Activated CD4-positive, alpha-beta T cell treated with anti-CD3 and anti-CD28 coated beads, Interleukin-2, amount 50 U/mL, for 24 hours (primary cell): Measurements from ENCODE around the gene C10orf71.

ENCODE experiments used
- DNase-seq, 2 donors: peaks; one replicate each; pipeline ENCODE4 v3.0.0-alpha.2; 2020; ENCODE audit warnings: low read depth in 1 of 2, low spot score in 1 of 2

C10orf71 gene

DNA sequence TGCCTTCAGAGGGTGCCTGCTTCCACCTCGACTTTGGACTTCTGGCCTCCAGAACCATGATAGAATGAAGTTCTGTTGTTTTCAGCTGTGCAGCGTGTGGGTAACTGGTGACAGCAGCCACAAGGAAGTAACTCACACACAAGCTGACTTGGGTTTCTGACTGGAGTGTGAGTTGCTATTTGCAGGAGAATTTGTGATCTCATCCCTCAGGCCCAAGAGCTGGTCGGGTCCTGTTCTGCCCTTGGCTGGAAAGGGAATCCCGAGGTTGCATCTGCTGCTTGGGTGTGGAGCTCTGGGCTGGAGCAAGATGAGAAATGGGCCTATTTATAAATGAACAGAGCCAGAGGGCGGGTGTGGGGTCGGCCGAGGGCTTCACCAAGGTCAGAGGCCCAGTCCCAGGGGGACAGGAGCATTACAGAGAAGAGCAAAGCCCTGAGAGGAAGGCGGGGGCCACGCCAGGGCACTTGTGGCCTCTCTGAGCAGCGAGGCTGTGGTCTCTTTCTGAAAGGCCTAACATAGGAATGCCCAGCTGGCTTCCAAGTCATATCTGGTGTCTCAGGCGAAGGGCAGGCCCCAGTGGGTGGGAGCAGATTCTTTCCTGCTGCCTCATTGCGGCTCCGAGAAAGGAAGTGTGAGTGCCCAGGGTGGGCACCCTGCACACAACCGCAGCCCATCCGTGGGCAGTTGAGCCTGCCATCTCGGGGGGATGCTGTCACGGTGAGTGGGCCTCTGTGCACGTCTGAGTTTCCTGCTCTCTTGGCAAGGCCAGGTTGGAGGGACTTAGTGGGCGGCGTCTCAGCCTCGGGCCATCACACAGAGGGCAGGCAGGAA lies 26.5 kb upstream of the C10orf71 start:
- no peak for DNase-seq

DNA sequence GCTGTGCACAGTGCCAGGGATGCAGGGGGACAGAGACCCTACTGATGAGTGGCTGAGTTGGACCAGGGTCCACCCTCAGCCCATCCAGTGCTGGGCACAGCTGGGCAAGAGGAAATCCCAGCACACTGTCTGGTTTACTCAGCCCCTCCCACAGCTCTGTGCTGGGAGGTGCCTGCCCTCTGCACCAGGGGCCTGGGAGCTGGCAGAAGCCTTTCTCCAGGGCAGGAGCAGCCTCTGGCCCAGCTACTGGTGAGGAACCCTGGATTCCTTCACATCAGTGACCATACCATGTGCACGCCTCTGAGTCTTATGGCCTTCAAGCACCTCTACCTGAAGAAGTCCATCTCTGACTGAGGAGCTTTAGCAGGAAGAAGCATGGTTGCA lies 25.9 kb upstream of the C10orf71 start:
- DNase-seq, result no peak

DNA sequence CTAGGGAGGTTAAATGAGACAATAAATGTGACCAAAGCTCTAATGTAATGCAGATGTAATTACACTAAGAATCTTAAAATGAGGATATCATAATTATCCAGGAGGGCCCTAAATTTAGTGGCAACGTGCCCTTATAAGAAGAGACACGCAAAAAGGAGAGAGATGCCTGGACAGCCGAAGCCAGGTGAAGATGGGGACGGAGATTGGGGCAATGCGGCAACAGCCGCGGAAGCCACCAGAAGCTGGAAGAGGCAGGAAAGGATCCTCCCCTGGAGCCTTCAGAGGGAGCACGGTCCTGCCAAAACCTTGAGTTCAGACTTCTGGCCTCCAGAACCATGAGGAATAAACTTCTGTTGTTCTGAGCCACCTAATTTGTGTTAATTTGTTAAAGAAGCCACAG lies 25.3 kb upstream of the C10orf71 start:
- DNase-seq, result no peak

DNA sequence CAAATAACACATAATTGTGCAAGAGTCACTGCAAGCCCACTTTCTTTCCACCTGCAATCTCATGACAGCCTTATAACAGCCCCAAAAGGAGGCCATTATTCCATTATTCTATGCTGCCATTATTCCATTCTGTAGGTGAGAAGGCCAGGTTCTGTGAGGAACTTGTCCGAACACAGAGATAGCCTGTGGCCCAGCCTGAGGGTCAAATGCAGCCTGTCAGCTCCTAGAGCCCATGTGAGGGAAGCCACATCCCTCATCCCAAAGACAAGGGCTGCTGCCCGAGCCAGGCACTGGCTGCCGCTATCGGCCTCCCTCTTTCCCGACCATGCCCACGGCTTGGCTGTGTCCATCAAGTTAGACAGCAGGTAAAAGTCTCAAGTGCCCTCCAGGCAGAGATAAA lies 24.1 kb upstream of the C10orf71 start:
- no peak for DNase-seq

DNA sequence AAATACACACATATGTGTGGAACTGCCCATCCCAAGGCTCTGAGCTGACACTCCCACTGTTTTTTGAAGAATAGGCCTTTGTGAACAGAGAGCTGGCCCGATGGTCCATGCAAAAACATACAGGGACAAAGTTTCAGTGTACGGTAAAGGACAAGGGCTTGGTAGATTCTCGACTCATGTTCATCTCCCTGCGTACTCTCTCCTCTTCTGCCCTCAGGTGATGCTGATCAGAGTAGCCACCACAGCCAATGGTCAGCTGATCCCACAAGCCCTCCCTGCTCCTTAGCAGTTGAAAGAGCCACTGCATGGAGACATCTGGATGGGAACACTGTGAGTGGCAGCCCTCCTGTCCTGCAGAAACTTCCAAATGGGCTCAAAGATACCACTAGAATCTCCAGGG lies 23.1 kb upstream of the C10orf71 start:
- DNase-seq, result no peak

DNA sequence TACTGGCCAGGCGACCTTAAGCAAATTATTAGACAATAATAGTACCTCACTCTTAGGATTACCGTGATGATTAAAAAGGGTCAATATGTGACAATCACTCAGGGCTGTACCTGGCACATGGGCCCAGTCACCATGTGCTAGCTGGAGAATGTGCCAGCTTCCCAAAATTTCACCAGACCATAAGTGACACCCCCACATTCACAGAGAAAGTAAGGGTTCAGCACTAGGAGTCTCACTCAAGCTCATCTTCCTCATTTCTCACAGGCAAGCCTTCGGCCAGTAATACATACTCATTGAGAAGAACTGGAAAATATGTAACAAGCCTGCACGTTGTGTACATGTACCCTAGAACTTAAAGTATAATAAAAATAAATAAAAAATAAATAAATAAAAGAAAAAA lies 22.4 kb upstream of the C10orf71 start:
- DNase-seq, result no peak

DNA sequence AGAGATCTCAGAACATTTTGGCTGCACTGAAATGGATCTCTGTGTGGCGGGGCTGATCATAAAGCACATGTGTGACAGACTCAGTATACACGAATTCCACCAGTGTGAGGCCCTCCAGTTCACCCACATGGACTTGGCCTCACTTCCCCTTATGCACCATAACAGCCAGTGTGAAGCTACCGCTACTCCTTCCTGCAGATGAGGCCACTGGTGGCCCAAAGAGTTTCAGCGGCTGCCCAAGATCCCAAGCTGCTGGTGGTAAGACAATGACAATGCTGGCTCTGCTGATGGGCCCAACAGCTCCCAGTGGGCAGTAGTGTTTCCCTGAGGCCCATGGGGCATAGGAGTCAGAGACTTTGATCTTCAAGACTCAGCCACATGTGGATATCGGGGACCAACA lies 21.0 kb upstream of the C10orf71 start:
- no peak for DNase-seq

DNA sequence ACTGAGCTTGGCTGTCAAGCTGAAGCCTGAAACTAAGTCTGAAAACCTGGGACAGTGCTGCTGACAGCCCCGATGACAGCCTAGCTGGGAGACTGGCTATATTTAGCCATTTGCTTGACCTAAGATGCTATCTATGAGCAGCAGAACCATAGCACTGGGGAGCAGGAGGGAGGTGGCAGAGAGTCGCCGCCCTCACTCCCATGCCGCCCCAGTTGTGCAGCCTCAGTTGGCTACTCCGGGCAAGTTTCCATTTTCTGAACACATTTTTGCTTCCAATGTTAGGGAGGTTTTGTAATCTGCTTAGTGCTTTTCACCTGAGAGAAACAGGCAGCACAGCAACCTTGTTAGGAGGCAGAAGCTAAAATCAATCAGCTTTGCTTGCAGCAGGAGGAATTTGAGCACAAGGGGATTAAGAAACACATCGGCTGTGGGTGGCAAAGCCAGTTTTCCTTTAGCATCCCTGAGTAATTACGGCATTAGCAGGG lies 20.4 kb upstream of the C10orf71 start:
- DNase-seq, result no peak

DNA sequence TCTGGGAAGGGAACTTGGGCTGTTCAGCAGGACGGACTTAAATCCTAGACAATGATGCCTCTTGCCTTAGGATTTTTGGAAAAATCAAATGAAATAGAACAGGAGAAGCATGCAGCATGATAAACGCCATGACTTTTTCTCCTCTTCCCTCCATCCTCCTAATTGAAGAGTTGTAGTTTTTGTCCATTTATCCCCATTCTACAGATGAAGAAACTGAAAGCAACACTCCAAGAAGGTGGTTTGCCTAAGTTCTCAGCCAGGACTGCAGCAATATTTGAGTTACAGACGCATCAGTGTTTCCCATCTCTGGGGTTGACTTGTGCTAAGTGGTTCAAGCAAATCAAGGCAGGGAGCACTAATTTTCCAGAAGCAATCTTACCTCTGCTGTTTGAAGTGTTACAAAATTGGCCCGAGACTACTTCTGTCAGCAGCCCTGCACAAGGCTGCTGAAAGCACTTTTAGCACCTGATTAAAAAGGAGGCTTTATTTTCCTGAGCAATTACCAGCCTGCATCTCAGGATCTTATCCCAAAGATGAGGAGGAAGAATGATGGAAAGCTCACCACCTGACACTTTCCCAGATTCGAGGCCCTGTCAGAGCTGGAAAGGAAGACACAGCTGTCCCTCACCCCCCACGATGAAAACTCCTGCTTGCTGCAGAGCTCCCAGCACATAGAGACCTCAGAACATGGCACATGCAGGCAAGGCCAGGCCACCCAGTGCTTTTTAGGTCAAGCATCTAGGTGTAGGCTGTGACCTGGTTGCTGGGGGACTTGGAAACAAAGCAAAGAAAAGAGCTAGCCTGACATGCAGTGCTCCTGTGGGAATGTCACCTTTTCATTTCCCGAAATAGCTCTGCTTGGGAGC lies 19.7 kb upstream of the C10orf71 start:
- DNase-seq, result no peak

DNA sequence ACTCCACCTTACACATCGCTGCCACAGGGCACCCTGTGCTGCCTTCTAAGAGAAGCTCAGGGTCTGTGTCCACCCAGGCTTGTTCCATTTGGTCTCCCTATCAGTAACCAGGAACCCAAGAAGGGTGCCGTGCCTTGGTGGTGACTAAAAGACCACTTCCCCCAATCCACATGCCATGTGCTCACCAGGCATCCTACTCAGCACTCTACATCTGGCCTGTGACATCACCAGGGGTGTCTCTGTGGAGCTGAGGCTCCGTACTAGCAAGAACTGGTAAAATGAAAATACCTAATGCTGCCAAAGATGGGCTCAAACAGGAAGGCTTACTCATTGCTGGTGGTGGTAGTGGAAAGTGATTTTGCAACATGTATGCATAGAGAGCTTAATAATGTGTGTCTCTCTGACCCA lies 19.0 kb upstream of the C10orf71 start:
- no peak for DNase-seq

DNA sequence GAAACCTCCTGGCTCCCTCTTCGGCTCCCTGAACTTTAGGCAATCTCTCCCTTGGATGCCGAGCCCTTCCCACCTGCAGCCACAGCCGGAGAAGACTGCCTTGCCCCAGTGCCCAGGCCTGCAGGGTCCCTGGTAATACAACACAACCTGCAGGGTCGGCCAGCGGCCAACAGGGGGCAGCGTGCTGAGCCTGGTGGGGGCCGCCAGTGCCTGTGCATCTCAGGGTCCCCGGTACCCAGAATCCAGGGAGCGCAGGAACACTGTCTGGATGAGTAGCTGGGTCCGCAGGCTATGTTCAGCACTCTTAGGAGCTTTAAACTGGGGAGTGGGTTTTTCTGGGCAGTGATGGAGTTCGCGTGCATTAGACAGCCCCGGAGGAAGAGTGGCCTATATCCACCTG lies 17.5 kb upstream of the C10orf71 start:
- DNase-seq, result no peak

DNA sequence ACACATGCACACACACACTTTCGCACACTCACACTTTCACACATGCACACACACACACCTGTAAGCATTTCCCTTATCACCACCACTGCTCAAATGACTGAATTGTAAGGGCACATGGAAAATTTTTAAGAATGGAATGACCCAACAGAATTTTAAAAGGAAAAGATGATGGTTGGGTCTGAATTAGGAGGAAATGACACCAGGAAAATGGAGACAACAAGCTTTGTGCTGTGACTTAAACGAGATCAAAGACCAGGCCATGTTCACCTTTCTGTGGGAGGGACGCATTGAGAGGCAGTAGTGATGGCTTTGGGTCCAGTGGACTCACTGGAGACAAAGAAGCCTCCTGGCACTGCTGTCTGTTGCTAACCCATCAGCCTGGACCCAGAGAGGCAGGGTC lies 16.7 kb upstream of the C10orf71 start:
- DNase-seq, result no peak

DNA sequence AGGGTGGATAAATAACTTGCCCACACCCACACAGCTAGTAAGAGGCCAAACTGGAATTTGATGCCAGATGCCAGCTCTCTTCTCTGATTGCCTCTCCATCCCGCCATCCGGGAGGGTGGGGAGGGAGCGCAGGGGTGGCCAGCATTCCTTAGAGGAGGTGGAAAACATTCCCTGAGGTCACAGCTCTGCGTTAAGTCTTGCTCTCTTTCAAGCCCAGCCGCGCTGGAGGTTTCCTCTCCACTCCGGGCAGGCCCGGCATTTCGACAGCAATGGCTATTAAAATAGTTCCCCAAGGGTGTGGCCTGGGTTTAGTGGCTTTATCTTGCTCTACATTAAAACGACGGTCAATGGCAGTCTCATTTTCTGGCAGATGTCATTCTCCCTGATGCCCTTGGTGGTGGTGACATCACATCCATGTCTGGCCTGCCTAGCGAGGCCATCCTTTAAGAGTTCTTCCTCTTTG lies 16.1 kb upstream of the C10orf71 start:
- no peak for DNase-seq

DNA sequence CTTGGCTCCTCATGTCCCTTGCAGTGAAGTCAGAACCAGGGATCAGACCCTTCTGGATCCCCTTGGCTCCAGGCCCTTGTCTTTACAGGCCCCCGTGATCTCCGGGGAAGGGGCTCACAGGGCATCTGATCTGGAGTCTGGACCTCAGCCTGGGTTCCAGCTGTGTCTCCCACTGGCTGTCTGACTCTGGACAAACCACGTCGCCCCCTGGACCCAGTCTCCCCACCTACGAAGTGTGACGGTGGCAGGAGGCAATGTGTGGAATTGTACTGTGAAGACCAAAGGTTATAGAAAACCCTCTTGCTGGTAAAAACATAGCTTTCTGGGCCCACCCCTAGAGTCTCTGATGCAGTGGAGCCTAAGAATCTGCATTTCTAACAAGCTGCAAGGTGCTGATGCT lies 15.5 kb upstream of the C10orf71 start:
- no peak for DNase-seq

DNA sequence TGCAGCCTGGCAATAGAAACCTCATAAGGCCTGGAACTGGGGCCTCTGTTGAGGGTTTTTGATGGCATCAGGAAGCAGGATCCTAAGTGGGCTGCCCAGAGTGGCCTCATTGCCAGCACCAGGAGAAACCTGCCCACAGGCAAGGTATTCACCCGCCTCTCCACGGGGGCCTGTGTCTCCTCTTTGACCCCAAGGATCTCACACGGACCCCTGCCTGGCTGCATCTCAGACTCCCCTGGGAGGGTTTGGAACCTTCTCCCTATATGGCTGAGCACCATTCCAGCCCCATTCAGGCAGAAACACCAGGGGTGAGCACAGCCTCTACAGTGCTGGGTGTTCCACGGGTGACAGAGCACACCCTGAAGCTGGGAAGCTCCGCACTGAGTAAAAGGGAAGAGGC lies 14.6 kb upstream of the C10orf71 start:
- DNase-seq, result no peak

DNA sequence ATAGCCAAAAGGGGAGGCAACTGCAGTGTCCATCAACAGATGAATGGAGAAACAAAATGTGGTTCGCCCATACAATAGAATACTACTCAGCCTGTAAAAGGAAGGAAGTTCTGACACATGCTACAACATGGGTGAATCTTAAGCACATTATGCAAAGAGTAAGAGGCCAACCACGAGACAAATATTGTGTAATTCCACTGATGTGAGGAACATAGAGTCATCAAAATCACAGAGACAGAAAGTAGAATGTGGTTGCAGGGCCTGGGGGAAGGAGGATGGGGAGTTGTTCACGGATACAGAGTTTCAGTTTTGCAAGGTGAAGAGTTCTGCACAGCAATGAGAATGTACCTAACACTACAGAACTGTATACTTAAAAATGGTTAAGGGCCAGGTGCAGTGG lies 13.7 kb upstream of the C10orf71 start:
- no peak for DNase-seq

DNA sequence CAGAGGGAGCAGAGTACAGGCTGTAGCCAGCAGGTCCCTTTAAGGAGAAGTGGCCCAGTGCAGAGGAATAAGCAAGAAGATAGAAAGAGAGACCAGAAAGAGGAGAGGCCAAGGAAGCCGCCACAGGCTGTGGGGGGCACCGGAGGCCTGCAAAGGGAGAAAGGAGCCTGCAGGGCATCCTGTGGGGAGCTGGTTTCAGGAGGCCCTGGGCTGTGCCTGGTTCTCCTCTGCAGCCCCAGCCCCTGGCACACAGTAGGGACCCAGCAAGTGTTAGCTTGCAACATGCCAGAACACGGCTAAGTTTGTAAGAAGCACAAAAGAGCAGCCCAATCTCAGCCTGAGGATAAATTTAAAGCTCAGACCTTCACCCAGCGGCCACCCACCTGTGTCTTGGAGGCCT lies 12.3 kb upstream of the C10orf71 start:
- no peak for DNase-seq

DNA sequence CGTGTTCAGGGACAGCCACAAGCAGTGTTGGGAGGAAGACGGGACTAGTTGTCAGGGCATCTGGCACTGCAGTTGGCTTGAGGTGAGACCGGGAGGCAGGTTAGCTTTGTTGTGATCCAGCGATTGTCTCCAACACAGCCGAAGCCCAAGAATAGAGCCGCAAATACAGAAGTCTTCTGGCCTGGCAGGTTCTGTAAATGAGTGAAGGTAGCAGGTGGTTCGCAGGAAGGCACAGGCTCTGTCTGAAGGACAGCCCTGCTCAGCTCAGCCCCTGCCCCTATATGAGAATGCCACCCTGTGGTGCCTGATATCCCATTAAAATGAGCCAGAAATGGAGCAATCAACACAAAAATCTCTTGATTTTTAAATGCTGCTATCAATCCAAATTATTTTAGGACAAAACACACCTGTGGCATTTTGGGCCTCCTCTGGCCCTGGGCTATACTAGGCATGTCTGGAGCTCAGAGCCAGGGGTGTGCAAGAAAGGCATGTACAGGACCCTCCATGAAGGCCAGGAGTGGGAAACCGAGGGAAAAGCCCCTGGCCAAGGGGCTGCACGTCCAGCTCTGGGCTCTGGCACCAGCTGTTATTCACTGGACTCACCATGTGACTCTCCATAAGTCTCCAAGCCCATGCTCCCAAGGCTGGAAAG lies 11.2 kb upstream of the C10orf71 start:
- no peak for DNase-seq

DNA sequence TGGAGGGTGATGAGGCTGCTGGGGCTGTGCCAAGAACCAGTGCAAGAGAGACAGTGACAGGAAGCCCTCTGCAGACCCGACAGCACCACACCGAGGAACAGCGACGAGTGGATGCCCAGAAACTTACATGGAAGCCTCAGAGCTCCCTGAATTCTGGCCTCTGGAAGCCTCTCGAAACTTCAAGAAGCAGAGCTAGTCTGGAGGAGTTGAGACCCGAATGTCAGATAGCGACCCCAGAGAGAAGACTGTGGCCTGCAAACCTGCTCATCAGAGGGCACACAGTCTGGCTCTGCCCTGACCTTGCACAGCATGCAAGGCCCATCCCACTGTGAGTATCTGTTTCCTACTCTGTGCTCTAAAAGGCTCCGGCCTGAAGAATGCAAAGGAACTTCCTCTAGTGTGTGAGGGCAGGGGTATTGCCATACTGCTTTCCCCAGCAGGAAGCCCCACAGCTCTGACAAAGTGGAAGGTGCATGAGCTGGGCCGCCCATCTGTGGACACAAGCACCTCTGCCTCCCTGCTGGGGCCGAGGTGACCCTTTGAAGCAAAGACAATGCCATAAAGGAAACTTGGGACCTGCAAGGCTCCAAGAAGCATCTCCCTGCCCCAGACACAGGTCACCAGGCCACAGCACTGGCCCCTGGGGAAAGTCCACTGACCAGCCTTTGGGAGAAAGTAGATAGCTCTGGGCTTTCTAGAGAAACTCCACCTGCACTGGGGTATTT lies 10.5 kb upstream of the C10orf71 start:
- no peak for DNase-seq

DNA sequence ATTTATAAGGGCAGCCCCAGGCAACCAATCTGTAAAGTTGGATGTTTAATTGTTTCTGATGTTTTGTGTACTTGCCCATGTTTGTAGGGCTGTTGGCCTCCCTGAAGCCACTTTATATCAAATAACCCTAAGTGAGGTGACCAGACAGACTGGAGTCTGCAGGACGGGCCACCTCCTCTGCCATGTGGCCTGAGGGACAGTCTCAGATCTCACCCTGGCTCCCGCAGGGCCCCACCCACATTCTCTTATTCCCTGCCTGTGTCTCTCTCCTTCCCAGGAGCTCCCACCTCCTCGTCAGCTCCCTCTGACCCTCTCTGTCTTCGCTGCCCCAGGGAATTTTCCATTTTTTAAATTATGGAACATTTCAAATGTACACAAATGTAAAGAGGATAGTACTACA lies 9.5 kb upstream of the C10orf71 start:
- no peak for DNase-seq

DNA sequence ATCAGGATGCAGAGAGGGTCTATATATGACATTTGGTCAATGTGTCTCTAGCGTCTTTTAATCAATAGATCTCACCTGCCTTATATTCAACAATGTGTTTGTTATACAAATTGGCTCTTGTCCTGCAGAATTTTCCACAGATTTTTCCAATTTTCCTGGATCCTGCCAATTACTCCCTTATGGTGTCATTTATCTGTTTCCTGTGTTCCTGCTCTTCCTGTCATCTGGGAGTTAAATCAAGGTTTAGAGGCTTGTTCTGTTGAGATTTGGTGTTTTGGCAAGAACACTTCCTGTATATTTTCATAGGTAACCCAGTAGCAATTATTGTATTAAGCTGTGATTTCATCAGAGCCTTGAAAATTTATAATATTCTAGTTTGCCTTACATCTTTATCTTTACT lies 8.8 kb upstream of the C10orf71 start:
- DNase-seq, result no peak
